ENCODE results near the gene HOXD8. TPM values are rescaled to one million over a fixed set of nuclear protein-coding genes. Genes with fewer than 3 reads are reported as not detected.

HOXD8 gene
- 14.1 TPM for polyA plus RNA-seq (2013, experiment 1 of 2; ENCODE audit: insufficient read length)
- polyA plus RNA-seq (2013, experiment 2 of 2; ENCODE audit: insufficient read length) = 16.4 TPM

DNA sequence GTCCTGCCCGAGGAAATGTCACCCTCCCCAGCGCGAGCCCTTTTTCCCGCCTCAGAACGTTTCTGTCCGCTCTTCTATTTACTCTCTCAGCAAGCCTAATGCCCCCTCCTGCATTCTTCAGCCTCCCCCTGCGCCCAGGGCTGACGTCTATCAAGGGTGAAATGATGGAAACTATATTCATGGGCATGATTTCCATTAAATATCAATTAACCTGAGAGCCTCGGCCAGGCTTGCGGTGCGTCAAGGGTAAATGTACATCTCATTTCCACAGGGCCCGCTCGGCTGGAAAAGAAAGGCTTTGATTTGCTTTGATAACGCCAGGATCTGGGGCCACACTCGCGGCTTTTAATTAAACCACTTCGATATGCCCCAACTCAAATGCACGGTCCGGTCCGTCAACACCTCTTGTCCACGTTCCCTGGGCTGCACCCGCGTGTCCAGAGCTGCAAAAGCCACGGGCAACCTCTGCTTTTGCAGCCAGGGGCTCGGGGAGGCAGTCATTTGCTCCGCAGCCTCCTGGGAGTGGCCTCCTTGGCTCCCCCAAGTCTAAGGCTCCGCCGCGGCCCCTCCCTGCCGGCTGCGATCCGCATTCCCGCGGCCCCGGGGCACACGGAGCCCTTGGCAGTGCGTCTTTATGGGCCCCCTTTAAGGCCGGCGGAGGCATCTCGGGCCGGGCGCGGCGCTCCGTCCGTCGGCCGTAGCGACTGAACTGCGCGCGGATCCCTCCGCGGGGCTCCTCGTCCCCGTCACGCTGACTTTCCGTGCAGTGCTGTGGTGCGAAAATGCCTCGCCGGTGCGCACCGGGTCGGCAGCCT is at the start of gene HOXD8:
Gene HOXD8, plus strand, starts transcription at position 724 of the 815 bp plus-strand sequence. CDS start 662 bp downstream, outside the sequence.
- DNase-seq = peak; percentile 92

DNA sequence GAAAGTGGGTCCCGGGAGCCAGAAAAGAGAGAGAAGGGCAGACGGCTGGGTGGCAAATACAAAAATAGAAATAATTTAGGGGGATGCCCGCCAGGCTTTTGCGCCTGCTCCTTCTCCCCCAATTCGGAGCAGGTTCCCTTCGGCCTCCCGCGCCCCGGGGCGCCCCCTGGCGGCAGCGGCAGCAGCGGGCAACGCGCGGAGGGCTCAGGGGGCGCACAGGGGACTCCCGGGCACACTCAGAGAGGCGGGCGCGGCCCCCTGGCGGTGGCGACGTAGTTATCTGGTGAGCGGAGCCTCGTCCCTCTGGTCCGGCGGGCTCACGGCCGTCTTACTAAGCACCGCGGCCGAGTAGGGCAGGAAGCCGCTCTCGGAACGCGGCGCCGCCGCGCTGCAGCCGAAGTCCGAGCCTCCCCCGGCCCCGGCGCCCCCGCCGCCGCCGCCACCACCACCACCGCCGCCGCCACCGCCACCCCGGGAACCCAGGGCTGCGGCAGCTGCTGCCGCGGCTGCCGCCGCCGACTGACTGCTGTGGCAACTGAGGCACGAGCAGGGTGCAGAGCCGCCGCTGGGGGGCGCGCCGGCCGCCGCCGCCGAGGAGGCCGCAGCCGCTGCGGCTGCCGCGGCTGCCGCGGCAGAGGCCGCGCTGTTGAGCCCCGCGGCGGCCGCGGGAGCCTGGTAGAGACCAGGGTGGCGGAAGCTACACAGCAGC is 49.5 kb upstream of the HOXD8 start:
- peak; percentile 45 for DNase-seq

DNA sequence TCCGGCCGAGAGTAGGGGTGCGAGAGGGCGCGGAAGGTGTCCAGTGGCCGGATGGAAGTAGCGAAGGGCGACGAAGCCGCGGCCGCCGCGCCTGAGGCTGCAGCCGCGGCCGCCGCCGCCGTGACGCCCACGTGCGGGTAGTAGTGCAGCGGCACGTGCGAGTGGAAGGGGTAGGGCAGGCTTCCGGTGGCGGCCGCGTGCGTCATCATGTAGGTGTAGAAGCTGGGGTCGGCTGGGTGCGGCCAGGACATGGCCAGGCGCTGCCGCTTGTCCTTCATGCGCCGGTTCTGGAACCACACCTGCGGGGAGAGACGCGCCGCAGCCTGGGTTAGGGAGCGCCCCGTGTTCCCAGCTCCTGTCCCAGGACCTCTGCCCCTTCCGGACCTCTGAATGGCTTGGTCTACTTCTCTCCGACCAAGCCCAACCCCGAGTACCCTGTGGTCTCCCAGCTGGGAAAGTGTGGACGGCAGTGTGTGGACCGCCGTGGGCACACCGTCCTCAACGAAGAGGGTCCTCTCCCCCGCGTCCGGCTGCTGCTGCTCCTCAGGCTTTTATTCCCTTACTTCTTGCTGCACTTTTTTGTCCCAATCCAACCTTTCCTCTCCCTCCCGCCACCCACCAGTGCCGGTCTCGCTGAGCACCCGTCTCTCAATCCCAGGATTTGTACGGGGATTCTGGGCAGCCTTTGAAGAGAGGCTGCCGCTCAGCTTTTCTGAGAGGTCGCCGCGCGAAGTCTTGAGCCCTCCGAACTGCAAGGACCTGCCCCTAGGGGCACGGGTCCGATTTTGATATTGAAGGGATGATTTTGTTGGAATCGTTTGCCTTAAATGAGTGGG is 48.7 kb upstream of the HOXD8 start:
- DNase-seq = no peak

DNA sequence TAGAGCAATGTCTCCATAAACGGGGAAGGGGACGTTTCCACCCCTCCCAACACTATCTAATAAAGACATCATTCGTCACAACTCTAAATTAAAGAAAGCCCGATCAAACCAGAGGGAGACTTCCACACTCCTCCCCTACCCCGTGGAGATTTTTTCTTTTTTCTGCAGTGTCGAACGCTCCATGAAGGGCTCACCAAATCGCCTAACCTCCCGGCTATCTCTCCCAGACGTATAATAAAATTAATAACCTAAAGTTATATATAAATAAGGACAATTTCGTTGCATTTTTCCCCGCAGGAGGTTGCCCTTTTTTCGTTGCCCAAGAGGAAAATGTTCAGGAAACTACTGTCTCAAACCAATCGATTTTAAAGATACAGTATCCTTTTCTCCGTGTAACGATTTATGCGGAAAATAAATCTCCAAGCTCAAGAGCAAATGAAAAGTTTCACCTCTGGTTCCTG is 48.1 kb upstream of the HOXD8 start:
- DNase-seq = no peak

DNA sequence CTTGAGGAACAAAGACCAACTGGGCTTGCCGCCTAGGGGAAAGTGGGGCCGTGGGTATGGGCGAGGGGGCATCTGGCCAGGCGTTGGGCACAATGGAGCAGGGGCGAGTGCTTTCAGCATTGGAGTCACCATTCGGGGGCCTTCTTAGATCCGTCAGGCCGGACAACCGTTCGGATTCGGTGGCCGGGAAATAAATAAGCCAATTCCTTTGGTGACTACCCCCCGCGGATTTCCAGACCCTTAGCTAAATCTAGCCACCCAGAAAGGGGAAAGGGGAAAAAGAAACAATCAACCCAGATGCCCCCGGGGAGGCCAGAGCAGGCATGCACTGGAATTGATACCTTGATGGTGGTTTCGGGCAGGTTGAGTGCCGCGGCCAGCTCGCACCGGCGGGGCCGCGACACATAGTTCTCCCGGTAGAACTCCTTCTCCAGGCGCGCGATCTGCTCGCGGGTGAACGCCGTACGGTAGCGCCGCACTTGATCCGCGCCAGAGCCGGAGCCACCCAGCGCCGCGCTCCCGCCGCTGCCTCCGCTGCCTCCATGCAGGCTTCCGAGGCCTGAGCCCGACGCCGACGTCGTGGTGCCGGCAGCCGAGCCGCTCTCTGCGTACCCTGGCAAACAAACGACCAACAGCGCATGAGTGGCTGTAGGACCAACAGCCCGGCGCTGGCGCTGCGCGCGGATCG is 47.5 kb upstream of the HOXD8 start:
- no peak for DNase-seq

DNA sequence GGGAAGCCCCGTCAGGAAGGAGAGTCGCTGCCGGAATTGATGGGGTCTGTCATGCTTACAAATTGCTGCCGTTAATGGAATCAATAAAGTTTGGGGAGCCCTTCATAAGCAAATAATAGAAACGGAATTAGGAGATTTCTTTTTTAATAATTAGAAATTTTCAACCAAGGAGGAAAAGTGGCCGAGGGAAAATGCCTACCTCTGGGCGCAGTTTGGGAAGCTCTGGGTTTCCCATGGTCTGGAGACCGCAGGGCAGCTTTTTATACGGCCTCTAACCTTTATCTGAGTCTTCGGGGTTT is 47.0 kb upstream of the HOXD8 start:
- DNase-seq = no peak

DNA sequence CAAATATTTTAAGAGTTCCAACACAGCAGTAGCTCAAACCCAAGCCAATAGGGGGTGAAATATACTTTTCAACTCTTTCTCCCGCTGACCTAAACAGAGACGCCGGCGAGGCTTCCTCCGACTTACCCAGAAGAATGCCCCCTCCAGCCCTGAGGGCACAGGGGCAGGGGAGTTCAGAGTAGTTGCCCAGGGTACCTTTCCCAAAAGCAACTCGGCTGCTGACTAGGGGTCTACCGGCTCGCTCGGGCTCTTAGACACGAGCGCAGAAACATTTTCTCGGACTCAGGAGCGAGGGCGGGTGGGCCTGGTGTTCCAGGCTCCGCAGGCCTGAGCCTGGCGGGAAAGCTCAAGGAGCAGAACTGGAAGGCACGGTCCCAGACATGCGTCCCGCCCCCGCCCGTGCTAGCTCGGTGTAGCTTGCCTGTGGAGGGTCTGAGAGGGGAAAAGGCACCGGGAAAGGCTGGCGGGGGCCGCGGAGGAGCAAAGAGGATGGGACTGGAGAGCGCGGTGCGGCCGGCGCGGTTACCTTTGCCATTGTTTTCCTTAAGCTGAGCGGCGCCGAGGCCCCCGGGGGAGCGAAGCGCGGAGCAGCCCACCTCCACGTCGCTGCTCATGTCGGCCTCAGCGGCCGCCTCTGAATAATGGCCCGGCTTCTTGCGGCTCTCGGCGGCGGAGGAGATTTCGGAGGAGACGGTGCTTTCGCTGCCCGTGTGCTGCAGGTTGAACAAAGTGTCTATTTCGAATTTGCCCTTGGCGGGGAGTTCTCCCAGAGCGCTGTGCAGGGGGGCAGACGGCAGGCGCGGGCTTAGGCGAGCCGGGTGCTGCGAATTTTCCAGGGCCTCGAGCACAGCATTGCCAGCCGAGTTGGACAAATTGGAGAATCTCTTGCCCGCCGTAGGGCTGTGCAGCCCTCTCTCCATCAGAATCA is 46.4 kb upstream of the HOXD8 start:
- no peak for DNase-seq

DNA sequence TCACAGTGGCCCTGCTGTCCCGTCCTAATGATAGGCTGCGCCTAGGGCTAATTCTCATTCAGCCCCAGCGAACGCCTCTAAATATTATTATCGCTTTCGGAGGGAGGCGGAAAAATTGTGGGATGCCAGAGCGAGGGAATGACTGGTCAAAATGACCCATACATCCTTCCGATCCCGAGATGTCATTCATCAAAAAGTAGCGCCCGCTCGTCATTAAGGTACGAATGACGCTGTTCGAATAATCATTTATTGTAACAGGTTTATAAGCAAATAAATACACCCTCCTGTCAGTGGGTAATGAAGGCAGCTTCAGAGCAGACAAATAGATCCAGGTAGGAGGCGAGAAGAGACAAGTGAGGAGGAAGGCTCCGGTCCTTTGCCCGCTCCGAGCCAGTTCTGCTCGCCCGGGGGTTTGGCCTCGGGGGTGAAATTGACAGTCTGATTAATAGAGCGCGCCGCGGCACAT is 45.7 kb upstream of the HOXD8 start, which contains the start of gene EVX2:
Gene EVX2, minus strand, starts transcription at position 167 of the 466 bp plus-strand sequence. CDS start 186 bp downstream, outside the sequence.
- no peak for DNase-seq

DNA sequence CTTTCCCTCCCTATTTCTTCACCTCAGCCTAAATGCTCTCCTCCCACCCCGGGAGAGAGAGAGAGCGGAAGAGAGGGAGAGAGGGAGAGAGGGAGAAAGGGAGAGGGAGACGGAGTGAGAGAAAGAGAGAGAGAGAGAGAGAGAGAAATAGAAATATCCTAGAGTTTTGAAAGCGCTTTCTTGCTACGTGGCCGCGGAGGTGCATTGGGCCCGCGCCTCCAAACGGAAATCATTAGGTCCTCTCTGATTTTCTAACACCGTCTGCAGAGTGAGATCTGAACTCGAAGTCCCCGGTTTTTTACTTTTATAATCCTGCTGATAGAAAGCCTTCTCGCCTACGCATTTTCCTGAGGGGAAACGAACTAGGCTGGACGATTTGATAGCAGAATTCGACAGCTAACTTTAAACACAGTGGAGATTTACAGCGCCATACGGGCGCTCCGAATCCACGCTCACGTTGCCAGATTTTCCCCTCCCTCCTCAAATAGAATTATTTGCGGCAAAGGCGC is 44.8 kb upstream of the HOXD8 start:
- DNase-seq = no peak

DNA sequence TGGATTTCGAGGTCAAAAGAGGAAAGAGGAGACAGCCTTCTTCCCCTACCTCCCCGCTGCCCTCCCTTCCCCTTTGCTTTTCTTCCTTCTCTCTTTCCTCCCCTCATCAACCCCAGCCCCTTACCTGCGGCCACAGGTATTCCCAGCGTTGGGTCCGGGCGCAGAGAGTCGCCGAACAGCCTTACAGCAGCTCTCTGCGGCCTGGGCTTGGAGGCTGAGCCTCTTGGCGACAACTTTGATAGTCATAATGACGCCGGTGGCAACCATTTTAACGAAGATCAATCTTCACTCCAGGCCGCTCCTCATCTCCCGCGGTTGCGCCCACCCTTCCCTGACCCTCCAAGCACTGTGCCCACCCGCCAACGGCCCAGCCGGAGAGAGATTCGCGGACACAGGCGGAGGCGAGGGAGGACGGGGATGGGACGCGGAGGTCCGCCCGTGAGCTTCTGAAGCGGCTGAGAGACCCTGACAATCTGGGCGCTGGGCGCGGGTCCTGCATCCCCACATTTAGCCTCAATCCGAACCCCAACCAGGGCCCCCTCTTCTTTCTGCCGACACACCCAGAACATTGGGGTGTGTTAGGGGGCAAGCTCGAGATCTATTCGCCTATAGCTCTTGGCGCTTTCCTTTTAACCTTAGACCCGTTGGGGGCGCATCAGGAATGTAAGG is 44.3 kb upstream of the HOXD8 start:
- no peak for DNase-seq

DNA sequence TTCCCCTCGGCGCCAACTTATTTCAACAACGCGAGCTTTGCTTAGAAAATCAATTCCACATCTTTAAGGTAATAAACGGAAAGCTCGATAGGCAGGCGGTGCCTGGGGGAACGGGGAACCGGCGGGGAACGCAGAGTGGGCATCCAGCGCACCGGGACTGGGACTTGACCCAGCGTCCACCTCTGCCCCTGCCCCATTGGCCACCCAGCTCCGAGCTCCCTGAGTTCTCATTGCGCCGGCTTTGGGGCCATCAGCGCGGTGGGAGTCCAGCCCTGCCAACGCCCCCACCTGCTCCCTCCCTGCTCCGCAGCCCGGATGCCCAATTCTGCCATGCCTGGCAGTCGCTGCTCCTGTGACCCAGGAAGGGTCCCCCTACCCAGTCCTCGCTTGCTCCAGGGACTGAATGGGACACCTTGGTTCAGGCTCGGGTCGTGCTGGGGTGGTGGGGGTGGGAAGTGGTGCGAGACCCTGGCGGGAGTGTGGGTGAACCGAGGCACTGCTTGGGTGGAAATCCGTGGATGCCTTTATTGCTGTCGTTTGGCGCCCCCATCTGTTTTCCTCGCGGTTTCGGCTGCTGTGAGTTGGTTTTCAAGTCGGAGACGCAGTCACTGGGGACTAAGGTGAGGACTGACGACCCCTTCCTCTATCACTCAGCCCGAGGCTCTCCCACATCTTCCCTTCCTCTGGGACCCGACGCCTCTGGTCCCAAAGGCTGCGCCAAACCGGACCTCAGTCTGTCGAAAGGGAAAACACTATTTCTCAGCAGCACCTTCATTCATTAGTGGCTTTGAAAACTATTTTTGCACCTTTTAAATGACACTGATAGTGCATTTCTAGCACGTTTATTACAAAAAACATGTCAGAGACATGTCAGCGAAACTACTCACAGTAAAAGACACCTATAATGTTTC is 43.4 kb upstream of the HOXD8 start:
- DNase-seq = no peak

DNA sequence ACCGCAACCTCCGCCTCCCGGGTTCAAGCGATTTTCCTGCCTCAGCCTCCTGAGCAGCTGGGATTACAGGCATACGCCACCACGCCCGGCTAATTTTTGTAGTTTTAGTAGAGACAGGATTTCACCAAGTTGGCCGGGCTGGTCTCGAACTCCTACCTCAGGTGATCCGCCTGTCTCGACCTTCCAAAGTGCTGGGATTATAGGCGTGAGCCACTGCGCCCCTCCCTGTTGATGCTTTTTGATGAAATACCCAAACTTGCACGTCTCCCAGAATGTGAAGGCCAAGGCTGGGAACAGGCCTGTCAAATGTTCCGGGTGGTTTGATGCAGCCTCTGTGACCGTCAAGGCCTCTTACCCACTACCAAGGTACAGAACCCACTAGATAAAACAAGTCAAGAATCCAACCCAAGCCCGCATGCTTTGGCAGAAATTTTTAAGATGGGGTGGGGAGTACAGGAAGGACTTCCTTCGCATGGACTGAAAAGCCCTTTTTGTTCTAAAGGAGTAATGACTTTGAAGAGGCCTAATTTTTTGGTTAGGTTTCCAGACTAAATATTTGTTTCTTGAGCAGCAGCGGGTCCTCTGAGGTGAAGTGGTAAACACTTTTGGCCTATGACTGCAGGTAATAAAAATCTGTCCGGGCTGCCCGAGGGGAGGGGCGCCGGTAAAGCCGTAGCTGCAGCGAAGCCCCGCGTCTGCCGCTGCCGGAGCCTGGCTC is 42.0 kb upstream of the HOXD8 start:
- no peak for DNase-seq

DNA sequence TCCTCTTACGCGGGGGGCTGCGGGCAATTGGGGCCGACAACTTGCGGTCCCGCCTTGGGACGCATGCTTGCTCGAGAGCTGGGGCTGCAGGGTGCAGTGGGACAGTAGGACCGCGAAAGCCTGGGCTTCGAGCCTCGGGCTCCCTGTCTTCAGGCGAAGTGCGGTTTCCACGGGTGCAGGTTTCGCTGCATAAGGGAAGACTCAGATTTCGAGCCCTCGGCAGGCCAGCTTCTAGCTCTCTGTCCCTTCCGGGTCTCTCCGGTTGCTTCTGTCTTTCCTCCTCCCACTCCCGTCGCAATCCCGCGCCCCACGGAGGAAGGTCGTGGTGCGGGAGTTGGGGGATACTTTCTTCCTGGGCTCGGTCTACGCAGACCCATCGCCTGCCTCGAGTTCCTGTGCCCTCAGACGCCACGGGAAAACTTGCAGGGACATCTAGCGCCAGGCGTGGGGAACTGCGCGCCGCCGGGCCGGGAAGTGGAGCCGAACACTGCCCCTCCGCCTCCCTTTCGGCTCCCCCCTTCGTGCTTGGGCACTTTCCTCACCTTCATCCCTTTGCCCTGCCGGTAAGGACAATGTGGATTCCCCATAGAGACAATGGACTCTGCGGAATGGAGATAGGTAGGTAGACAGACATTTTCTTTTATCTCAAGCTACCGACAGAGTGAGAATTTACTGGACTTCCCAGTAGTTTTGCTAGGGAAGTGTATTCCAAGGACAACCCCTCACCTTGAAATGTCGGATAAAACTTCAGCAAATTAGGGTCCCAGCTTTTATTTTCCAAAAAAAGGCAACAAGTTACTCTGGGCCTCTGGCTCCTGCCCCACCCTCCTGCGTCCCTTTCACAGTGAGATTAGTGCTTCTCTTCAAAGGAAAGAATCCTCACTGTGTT is 41.2 kb upstream of the HOXD8 start:
- peak; percentile 54 for DNase-seq

DNA sequence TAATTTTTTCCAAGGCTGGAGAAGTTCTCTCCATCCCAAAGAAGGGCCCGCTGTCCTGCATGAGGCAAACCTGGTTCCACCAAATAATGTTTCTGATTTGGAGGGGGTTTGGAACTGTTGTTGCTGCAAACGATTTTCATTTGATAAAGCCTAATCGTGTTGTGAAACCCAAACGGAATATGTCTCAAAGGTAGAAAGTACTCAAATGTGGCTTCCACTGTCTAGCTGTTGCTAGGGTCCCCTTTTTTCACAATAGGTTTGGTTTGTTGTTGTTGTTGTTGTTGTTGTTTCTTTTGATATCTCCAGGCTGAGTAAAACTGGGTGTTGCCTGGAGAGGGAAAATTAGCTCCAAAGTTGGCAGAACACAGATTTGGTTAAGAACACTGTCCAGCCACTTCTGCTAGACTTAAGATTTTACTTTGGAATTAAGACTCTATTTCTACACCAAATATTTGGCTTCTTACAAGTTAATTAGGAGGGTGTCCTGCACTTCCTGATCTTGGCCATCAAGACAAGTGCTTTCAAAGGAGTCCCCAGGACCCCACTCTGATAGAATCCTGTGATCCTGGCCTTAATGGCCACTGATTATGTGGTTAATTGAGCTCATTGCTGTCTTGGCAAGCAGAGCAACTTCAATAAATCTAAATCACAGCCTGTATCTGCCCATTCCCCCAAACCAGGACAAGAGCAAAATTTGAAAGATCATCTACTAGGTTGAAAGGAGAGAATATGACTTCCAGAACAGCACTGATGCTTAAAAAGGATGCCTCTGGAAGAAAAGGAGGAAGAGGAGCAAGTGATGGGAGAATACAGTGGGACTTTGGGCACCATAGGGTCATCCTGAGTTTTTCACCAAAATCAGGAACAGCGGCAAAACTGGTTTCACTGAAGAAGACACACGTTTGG is 40.3 kb upstream of the HOXD8 start:
- no peak for DNase-seq

DNA sequence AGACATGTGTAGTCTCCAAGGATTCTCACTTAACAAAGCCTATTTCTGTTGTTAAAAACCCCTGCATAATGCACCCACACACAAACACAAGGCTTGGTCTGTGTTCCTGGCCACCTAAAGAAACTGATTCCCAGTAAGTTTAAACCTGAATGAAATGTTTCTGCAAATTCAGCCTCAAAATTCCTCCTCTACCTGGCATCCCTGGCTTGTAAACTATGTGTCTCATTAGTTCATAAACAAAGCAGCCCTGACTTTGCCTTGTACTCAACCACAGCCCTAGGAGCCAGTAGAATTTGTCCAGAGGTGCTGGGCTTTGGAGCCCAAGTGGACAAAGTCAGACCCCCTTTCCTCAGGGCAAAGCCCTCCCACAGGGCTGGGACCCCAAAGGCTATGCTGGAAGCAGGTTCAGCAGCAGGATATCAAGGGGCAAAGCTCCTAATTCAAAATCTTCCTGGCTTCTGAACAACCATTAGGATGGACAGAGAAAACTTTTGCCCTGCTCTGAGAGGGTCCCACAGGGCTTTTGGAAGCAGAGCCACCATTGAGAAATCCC is 39.6 kb upstream of the HOXD8 start:
- DNase-seq = no peak

DNA sequence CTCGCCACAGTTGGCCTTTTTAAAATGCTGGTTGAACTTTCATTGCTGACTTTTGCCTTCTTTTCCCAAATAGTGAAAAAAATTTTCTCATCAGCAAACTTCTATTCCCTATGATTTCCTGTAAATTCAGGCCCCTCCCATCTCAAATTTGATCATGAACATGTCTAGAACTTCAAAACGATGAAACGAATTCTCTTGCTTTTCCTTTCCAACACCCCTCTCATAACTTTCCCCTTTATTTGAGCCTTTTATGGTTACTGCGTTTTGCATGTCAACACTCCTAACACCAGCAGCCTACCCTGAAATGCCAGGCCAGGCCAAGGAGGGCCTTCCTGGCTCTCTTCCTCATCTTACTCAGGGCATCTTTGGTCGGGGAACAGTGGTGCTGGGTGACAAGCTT is 38.6 kb upstream of the HOXD8 start:
- no peak for DNase-seq

Data from fibroblast of skin of back (primary cell).